T follicular helper cell (primary cell): ENCODE results near the gene CLRN3.

ENCODE experiments used
- DNase-seq: peaks from one replicate; pipeline ENCODE4 v3.0.0-alpha.2; 2020; ENCODE audit warnings: low read depth

Gene CLRN3

DNA sequence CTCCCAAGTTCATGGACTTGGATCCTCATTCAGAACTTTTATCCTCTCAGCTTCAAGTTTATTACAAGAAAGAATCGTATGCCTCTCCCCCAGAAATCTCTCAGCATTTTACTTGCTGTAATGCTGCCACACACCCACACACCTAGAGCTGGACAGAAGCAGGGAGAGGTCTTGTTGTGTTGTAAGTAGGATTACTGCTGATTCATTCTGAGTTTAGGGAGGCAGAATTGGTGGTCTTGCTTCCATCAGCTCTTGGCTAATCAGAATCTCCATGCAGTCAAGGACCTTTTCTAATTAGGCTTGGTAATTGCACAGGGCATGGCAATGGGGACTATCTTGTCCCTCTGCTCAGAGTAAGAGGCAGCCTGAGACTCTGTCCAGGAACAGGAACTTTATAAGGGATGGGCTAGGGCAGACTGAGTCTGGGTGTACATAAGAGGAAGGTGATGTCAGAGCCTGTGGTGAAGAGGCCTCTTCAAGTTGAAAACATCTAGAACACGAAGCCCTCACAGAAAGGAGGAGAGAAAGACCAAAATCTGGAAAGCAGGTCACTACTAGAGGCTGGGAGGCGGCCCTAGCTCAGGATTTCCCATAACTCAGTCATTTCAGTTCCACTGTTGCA lies 7.1 kb upstream of the CLRN3 start:
- DNase-seq: no peak

DNA sequence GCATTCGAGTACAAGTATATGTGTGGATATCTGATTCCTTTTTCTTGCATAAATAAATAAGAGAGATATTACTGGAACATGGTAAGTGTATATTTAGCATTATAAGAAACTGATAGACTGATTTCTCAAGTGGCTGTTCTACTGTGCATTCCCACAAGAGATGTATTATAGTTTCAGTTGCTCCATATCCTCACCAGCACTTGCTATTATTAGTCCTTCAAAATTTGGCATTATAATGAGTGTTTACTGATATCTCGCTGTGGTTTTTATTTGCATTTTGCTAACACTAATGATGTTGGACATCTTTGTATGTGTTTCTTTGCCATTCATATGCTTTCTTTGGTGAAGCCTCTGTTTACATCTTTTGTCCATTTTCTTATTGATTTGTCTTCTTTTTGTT lies 4.4 kb upstream of the CLRN3 start:
- DNase-seq: no peak

DNA sequence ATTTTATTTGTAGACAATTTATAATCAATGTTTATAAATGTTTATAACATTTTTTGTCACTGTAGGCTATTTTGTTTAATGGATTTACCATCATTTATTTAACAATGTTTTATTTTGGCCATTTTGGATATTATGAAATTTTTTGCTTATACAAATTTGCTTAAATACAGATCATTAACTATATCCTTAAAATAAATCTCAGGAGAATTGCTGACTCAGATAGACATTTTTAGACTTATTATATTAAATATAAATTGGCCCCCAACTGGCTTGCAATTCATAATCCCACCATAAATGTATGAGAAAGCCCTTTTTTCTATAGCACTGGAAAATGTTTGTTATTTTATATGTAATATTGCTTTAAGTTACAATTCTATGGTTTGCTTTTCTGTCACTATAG lies 3.8 kb upstream of the CLRN3 start:
- no peak for DNase-seq

DNA sequence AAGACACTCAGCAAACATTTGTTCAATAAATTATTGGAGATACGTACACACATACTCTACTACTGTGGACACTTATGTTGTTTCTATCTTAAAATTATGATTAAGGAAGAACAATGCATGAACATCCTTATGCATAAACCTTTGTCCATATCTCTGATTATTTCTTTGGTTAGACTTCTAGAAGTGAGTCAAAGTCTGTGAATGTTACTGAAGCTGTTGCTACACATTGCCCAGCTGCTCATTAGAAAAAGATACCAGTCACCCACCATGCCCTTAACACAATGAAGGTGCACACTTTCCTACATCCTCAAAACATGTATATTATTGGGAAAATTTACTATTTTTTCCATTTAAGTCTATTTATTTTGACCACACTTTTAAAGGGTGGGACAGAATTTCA lies 1.4 kb upstream of the CLRN3 start:
- no peak for DNase-seq

DNA sequence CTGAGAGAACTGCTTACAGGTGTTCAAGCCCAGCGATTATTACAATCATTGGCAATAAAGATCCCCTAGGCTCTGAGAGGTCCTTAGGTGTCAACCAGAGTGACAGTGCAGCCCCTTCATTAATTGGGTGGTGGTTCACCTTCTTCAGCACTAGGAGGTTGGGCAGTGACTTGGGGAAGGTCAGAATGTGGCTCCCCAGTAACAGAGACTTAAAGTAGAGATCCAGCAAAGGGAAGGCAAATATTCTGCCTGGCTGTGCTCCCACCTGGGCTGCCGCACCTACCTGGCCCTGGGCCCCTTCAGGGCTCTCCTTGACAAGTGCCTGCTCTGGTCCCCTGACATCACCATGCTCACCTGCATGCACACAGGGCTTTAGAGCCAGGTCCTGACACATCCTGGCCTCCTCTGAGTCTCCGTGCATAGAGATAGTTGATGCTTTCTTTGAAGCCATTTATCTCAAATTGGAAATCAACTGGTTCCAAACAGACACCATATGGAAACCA lies 1.9 kb downstream of the CLRN3 start:
- DNase-seq: no peak

DNA sequence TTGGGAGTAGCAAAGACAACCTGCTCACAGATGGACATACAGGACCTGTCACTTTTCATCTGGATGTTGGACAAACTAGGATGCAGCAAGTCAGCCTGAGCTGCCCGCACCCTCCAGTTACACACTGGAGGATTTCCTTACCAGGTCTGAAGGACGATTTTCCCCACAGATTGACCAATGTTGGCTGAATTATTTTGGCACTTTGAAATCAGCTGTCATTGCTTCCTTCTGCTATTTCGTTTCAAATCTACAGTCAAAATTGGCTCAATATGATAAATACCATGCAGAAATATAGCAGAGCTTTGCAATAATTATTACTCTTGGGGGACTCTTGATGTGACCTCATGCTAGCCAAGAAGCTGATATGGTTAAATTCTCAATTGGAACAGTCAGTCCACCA lies 2.5 kb downstream of the CLRN3 start:
- no peak for DNase-seq

DNA sequence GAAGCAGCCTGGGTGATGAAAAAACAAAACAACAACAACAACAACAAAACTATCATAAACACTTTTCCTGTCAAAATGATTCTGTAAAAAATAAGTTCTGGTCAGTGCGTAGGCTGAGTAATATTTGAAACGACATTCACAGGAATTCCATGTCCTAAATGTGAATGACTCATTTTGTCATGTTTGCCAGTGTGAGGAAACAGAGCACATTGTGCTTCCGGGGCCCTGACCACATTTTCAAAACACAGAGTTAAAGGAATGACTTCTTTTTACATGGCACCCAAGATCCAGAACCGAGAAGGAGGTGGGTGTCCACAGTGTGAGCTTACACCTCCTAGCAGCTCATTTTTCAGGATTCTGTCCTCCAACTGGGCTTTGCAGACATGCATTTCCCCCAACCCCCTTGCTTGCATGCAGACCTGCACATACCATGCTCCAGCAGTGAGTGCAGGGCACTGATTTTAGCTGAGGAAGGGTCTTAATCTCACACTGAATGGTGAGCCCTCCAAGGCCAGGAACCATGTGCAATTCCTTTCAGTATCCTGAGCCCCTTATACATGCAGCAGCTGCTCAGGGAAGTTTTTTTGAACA lies 3.0 kb downstream of the CLRN3 start:
- DNase-seq: no peak

DNA sequence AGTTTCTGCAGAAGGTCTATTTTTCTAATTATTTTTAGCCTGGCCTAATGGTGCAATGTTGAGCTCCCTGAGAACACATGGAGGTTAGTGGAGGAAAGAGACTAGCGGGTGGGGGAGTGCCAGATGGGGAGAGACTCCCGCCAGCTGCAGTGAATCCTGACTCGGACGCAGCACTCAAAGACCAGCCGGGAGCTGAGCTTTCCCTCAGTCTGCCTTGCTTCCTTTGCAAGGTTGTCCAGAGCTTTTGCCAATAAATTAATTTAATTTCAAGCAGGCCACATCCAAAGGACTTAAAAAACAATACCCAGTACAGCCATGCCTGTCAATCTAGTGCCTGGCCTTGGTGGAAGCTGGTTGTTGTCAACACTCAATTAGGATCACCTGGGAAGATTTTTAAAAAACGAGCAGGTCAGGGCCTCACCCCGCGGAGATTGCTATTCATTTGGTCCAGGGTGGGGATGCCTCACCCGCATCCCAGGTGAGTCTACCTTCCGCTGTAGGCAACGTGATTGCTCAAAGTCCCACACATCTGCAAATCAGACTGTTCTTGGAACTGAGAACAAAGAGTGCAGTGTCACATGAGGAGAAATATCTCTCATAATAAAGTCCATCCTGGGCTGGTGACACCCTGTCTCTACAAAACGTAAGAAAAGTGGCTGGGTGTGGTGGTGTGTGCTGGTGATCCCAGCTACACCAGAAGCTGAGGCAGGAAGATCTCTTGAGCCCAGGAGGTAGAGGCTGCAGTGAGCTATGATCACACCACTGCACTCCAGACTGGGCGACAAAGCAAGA lies 4.0 kb downstream of the CLRN3 start:
- no peak for DNase-seq

DNA sequence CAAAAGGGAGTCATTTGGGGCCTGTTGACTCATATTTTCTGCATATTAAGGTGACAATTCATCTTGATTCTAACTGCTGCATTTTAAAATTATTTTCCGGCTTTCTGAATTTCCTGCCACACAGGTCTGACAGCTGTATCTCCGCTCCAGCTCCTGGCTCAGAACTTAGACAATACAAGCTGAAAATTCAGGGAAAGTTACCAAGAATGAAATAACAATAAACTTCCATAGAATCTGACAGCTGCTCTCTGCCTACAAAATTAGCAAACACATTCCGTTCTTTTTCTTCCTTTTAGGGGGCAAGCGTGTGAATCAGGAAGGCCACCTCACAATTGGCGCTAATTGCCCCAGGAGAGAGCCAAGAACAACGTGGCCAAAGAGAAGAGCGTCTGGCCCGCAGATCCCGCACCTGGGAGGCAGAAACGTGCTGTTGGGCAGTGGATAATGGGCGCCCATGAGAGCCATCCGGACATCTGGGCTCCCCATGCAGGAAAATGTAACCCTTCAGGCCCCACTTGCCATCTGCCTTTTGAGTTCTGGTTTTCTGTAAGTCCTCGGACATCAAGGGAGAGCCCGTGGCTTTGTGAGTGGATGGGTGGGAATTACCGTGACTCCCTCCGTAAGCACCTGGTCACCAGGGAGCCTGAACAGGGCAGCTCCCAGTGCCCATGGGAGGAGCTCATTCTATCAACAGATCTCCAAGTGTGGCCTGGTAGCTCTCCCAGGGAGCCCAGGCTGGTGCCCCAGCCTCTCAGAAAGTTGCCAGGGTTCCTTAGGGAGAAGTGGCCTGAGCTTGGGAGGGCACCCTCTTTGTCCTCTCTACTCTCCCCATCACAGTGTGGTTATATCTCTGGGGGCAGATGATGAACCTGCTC lies 5.0 kb downstream of the CLRN3 start:
- no peak for DNase-seq

DNA sequence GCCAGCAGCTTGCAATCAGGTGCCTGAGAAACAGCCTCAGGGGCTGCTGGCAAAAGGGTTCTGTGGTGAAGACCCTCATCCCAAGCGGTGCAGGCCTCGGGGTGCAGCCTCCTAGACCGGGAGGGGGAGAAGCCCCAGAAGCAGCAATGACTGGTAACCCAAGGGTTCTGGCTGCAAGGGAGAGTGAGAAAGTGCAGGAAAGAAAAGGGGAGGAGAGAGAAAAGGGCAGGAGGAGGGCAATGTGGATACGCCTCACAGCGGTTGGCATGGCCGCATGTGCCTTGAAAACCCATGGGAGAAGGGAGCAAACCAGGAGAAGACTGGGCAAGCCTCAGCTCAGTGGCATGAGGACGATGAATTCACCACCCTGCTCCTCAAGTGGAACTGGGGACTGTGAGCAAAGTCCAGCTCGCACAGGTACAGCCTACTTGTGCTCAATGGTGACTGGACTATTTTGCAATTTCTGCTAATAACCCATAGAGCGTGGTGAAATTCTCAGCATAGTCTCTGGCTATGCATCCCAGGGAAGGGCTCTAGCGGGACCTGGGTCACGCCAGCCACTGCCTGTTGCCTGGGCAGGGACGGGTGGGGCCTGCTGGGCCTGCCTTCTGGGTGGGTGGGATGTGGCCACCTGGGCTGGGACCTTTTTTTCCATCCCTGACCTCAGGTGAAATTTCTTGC lies 6.2 kb downstream of the CLRN3 start:
- DNase-seq: no peak

DNA sequence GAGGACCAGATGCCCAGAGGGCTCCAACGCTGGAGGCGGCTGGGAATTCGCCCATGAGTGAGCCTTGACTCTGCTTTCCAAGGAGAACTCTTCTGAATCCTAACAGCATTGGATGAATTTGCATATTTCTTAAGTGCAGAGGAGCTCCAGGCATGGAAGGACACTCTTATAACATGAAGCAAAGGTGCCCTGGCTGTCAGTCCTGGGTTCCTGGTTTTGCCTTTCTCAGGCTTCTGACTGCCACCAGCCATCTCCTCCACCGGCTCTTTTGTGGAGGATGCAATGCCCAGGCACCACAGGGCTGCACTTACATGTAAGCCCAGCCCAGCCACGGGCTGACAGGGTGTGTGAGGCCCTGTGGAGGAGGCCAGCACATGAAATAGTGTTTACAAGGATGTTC lies 8.2 kb downstream of the CLRN3 start:
- DNase-seq: no peak

DNA sequence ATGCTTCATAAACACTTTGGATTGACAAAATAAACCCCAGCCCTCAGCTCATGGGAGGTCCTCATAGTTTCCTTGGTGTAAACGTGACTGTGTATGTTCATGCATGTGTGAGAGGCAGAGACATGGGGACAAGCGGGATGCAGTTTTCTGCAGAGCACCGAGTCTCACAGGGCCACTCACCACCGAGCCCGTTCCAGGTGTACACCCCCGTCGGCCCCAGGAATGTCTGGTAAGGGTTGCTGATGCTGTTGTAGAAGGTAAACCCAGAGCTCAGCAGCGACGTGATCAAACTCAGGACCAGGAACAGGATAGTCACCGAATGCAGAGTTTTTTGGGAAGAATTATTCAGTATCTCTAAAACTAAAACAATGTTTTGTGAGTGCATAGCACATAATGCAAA lies 9.2 kb downstream of the CLRN3 start:
- no peak for DNase-seq

DNA sequence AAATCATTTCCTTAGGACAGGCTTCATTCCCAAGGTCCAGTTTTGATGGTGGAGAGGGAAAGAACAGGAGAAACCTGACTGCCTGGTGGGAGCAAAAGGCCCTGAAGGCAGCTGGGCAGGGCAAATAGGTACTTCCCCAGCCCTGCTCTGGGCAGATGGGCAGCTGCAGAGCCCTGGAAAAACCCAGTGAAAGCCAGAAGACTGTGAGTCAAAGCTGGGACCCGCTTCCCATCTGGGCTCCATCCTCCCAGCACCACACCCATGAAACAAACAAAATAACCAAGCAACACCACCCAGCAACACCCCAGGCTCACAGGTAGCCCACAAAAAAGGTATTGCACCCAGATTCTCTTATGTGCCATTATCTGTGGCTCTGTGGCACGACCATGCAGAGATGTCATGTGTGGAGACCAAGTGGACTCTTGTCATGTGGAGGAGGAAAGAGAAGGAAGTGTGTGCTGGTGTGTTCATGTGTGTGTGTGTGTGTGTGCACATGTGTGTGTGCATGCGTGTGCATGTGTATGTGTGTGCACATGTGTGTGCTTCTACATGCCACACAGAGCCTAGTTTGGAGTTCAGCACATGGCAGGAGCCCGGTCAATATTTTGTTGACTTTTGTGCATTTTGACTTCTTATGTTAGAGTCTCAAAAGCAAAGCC lies 9.8 kb downstream of the CLRN3 start:
- no peak for DNase-seq

DNA sequence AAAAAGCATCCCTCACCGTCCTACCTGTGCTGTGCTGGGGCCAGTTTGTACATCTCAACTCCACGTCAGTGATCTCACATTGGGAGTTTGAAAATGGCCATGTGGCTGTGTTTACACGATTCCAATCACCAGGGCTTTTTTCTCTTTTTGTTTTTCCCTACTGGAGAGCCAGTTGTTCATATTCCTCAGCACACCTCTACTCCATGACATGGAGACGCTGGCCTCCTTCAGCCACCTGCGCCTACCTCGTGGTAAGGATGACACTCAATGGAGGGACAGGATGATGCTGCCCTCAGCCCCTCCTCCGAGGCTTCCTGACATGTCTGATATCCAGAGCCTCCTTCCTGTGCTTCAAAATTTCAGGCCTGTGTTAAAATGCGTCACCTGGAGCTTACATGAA lies 10.3 kb downstream of the CLRN3 start:
- DNase-seq: no peak

DNA sequence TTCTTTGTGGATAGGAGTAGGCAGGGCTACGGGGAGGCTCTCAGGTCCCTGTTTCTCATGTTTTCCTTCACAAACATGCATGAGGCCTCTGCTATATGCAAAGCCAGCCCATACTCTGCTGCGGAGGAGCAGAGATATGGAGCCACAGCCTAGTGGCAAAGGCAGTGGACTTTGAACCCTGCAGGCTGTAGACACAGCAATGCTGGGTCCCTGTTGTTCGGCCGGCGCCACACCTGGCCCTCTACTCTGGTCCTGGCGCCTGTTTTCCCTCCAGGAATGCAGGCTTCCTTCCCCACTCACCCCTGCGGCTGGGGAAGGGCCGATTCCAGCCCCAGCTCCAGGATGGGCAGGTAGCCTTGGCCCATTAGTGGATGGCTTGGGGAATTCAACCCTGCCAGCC lies 11.5 kb downstream of the CLRN3 start:
- no peak for DNase-seq

DNA sequence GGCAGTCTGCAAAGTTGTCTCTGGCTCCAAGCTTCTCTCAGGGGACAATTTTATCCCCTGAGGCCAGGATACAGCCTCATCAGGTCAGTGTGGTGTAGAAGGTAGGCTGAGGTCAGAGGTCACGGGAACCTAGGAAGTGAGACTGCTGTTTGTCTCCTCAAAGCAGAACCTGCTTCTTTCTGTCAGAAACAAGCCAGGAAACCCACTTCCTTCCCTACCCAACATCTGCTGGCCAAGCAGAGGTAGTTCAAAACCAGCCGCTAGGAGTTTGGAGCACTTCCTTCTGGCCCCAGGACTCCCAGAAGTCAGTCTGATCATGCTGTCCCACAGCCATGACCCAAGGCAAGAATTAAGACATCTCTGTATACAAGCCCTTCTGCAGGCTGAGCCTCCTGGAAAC lies 12.2 kb downstream of the CLRN3 start:
- no peak for DNase-seq

DNA sequence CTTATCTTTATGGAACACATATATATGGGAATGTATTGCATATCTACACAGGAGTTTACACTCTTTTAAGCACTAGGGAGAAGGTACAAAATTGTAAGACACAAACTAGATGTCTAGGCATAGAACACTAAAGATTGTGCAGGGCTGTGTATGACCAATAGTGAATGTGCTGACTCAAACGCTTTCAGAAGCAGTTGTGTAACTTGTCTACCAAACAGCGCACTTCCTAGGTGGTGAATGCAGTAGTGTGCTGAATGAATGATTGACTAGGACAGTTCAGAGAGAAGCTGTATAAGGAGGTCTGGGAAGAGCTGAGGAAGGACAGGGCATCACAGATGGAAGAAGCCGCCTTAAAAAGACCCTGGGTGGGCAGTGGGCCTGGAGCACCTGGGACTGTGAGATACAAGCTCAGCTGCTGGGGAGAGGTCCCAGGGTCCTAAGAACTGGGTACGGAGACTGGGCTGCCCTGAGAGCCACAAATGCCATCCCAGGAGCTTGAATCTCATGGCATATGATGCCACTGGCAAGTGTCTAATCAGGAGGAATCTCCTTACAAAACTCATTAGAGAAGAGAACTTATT lies 14.2 kb downstream of the CLRN3 start:
- no peak for DNase-seq

DNA sequence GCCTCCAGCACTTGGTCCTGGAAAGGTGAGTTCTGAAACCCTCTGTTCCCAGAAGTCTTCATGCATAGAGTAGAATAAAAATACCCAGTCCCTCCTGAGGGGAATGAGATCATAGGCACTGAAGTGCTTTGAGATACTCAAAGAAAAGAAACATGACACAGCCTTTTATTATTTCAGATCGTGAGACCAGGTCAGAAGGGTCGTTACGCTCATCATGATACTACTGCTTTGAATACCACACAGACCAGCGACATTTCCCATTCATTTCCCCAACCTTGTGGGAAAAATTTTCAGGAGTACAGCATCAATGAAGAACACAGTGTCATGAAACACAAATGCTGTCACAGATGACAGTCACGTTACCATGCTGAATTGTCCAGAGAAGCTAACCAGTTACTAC lies 15.0 kb downstream of the CLRN3 start:
- no peak for DNase-seq

DNA sequence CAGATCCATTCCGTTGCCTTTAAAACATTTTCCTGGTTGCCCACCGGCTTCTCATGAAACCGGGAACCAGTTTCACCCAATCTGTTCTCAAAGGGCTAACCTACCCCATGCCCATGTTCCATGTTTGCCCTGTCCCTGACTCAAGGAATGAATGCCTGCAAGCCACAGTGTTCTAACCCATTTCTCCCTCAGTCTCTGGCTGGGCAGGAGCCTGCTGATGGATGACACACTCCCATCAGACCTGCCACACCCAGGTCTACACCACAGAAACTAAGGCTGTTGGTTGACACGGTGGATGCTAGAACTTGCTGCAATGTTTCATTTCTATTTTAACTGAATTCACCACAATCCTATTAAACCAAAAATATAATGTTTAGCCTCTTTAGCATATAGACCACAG lies 15.6 kb downstream of the CLRN3 start:
- no peak for DNase-seq

DNA sequence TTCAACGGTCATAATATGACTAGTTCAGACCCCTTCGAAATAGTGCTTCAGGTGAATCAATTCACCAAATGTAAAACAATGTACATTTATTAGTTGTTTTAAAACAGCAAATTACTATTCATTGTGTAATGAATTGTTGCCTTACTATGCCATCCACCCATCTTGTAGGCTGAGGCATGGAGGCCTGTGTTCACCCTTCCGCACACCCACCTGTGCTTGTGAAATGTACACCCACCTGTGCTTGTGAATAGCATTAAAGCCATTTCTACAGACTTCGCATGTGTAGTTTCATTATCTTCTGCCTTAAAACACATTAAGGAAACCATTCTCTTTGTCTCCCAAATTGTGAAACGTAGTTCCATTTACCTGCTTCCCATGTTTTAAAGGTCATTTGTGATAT lies 16.8 kb downstream of the CLRN3 start:
- no peak for DNase-seq

DNA sequence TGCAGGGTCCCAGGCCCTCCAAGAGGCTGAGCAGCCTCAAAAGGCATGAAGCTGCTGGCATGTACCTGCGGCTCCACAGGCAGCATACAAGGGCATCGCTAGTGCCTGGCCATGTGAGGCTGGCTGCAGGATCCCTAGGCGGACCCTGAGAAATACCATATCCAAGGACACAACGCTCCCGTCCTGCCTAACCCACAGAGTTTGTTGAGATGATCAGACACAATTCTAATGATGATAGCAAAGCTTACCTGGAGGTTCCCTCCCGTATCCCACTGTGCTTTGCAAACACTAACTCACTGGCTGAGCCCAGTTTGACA lies 17.3 kb downstream of the CLRN3 start:
- DNase-seq: no peak
